Measurements from ENCODE around the gene MOCS3.

GRCh38 chr20:50918403-50918802 is 40.2 kb upstream of the MOCS3 start:
- no peak for TF ChIP-seq POLR2A (IDR thresholded peaks at IDR 0.05; ENCODE audit: borderline replicate concordance, extremely low read depth, insufficient read depth, insufficient read length)
- TF ChIP-seq MAX (IDR thresholded peaks at IDR 0.05) = no peak
- no peak for TF ChIP-seq CTCF (IDR thresholded peaks at IDR 0.05 in 2 of 3, conservative IDR thresholded peaks at IDR 0.05 in 1 of 3; ENCODE audit: borderline replicate concordance in 1 of 3, insufficient read depth in 1 of 3, low read depth in 2 of 3, low read length in 2 of 3)
- TF ChIP-seq SIN3A (IDR thresholded peaks at IDR 0.05; ENCODE audit: low read depth) = no peak
